ENCODE data around the gene GSX2.

Gene GSX2

GRCh38 chr4:54077812-54078211 is 22.2 kb upstream of the GSX2 start:
- DNase-seq (ENCODE audit: low spot score), result no peak

GRCh38 chr4:54082168-54082567 is 17.8 kb upstream of the GSX2 start:
- no peak for DNase-seq (ENCODE audit: low spot score)

- no peak for DNase-seq (ENCODE audit: low spot score)
These were observed 14.7 kb upstream of the GSX2 start for GRCh38 chr4:54085284-54085683.

GRCh38 chr4:54089875-54090274 is 10.1 kb upstream of the GSX2 start:
- DNase-seq (ENCODE audit: low spot score), result no peak

- no peak for DNase-seq (ENCODE audit: low spot score)
These were observed 9.6 kb upstream of the GSX2 start for GRCh38 chr4:54090404-54090803.

- DNase-seq (ENCODE audit: low spot score), result no peak
These were observed 8.9 kb upstream of the GSX2 start for GRCh38 chr4:54090804-54091623.

GRCh38 chr4:54091637-54092404 is 8.1 kb upstream of the GSX2 start:
- DNase-seq (ENCODE audit: low spot score), result peak; percentile 96

- DNase-seq (ENCODE audit: low spot score), result no peak
These were observed 7.3 kb upstream of the GSX2 start for GRCh38 chr4:54092405-54093323.

GRCh38 chr4:54093324-54094240 is 6.4 kb upstream of the GSX2 start:
- DNase-seq (ENCODE audit: low spot score), result no peak

- no peak for DNase-seq (ENCODE audit: low spot score)
These were observed 5.5 kb upstream of the GSX2 start for GRCh38 chr4:54094451-54094850.

- no peak for DNase-seq (ENCODE audit: low spot score)
These were observed 4.7 kb upstream of the GSX2 start for GRCh38 chr4:54095110-54095825.

- DNase-seq (ENCODE audit: low spot score), result no peak
These were observed 3.5 kb upstream of the GSX2 start for GRCh38 chr4:54096295-54096962.

- no peak for DNase-seq (ENCODE audit: low spot score)
These were observed 2.8 kb upstream of the GSX2 start for GRCh38 chr4:54097152-54097551.

GRCh38 chr4:54098375-54098774 is 1.6 kb upstream of the GSX2 start:
- no peak for DNase-seq (ENCODE audit: low spot score)

- no peak for DNase-seq (ENCODE audit: low spot score)
These were observed 646 bp upstream of the GSX2 start for GRCh38 chr4:54099287-54099747.

- DNase-seq (ENCODE audit: low spot score), result no peak
These were observed 729 bp downstream of the GSX2 start for GRCh38 chr4:54100595-54101189.

- DNase-seq (ENCODE audit: low spot score), result no peak
These were observed 1.5 kb downstream of the GSX2 start for GRCh38 chr4:54101190-54102041.

GRCh38 chr4:54102531-54103106 is 2.7 kb downstream of the GSX2 start:
- DNase-seq (ENCODE audit: low spot score), result no peak

Measured in HuH-7 (cell line).